Measurements from ENCODE around the gene PDE9A. TPM values are rescaled to one million over a fixed set of nuclear protein-coding genes. Genes with fewer than 3 reads are reported as not detected.

Gene PDE9A
- total RNA-seq (ENCODE audit: unreplicated experiment) = 58.7 TPM
- long read RNA-seq, partial matches to known transcripts = 5 of 15 reads
- long read RNA-seq, other reads (novel, unspliced or antisense) = 8 of 15 reads

GRCh38 chr21:42653231-42654061 is at the start of gene PDE9A:
Gene PDE9A, plus strand, starts transcription at chr21:42653621. Its CDS starts 194 bp downstream, at chr21:42653815.
- TF ChIP-seq CTCF (IDR thresholded peaks at IDR 0.05; ENCODE audit: partially characterized antibody, unreplicated experiment) = no peak
- Mint-ChIP-seq H3K4me1 (ENCODE audit: low read depth, unreplicated experiment) (peaks cover 34% of the 10 kb centered on the region), H3K9me3 (ENCODE audit: unreplicated experiment) (peaks cover 31% of the 10 kb centered on the region), H3K27me3 (ENCODE audit: unreplicated experiment) (peaks cover 39% of the 10 kb centered on the region), H3K36me3 (ENCODE audit: unreplicated experiment) (no peaks in the 10 kb centered on the region), H3K27ac (ENCODE audit: unreplicated experiment) (peak within 1 kb of the TSS; percentile 96), H3K4me3 (ENCODE audit: unreplicated experiment) (peak within 1 kb of the TSS; percentile 94)
- peak; percentile 81 for DNase-seq

GRCh38 chr21:42607102-42607501 is 46.3 kb upstream of the PDE9A start:
- Mint-ChIP-seq H3K27ac (ENCODE audit: unreplicated experiment) (no peak overlapping the region), H3K9me3 (ENCODE audit: unreplicated experiment) (peaks cover 9% of the 10 kb centered on the region), H3K4me3 (ENCODE audit: unreplicated experiment) (no peak overlapping the region), H3K27me3 (ENCODE audit: unreplicated experiment) (peaks cover 5% of the 10 kb centered on the region), H3K36me3 (ENCODE audit: unreplicated experiment) (peaks cover 24% of the 10 kb centered on the region), H3K4me1 (ENCODE audit: low read depth, unreplicated experiment) (no peaks in the 10 kb centered on the region)
- TF ChIP-seq CTCF (IDR thresholded peaks at IDR 0.05; ENCODE audit: partially characterized antibody, unreplicated experiment) = no peak
- no peak for DNase-seq

GRCh38 chr21:42607525-42608102 is 45.8 kb upstream of the PDE9A start:
- Mint-ChIP-seq H3K9me3 (ENCODE audit: unreplicated experiment) (peaks cover 9% of the 10 kb centered on the region), H3K4me3 (ENCODE audit: unreplicated experiment) (no peak overlapping the region), H3K4me1 (ENCODE audit: low read depth, unreplicated experiment) (no peaks in the 10 kb centered on the region), H3K36me3 (ENCODE audit: unreplicated experiment) (peaks cover 24% of the 10 kb centered on the region), H3K27me3 (ENCODE audit: unreplicated experiment) (peaks cover 5% of the 10 kb centered on the region), H3K27ac (ENCODE audit: unreplicated experiment) (no peak overlapping the region)
- DNase-seq = no peak
- no peak for TF ChIP-seq CTCF (IDR thresholded peaks at IDR 0.05; ENCODE audit: partially characterized antibody, unreplicated experiment)

- no peak for TF ChIP-seq CTCF (IDR thresholded peaks at IDR 0.05; ENCODE audit: partially characterized antibody, unreplicated experiment)
- no peak for DNase-seq
- H3K27me3 Mint-ChIP-seq (ENCODE audit: unreplicated experiment) = peaks cover 5% of the 10 kb centered on the region
- no peak overlapping the region for H3K27ac Mint-ChIP-seq (ENCODE audit: unreplicated experiment)
- no peak overlapping the region for H3K4me3 Mint-ChIP-seq (ENCODE audit: unreplicated experiment)
- peaks cover 9% of the 10 kb centered on the region for H3K9me3 Mint-ChIP-seq (ENCODE audit: unreplicated experiment)
- H3K4me1 Mint-ChIP-seq (ENCODE audit: low read depth, unreplicated experiment) = no peaks in the 10 kb centered on the region
- peaks cover 24% of the 10 kb centered on the region for H3K36me3 Mint-ChIP-seq (ENCODE audit: unreplicated experiment)
These were observed 45.0 kb upstream of the PDE9A start for GRCh38 chr21:42608446-42608845.

- Mint-ChIP-seq H3K27ac (ENCODE audit: unreplicated experiment) (no peak overlapping the region), H3K36me3 (ENCODE audit: unreplicated experiment) (peaks cover 24% of the 10 kb centered on the region), H3K27me3 (ENCODE audit: unreplicated experiment) (peaks cover 5% of the 10 kb centered on the region), H3K4me3 (ENCODE audit: unreplicated experiment) (no peak overlapping the region), H3K9me3 (ENCODE audit: unreplicated experiment) (peaks cover 9% of the 10 kb centered on the region), H3K4me1 (ENCODE audit: low read depth, unreplicated experiment) (no peaks in the 10 kb centered on the region)
- no peak for DNase-seq
- no peak for TF ChIP-seq CTCF (IDR thresholded peaks at IDR 0.05; ENCODE audit: partially characterized antibody, unreplicated experiment)
These were observed 43.6 kb upstream of the PDE9A start for GRCh38 chr21:42609811-42610210.

Measured in glutamatergic neuron (in vitro differentiated cells).